SH-SY5Y (cell line): ENCODE data around the gene UCMA.

Experiments used
- GATA2 ChIP-seq: IDR thresholded peaks from 2 replicates; pipeline ENCODE4 v1.6.1; 2011; ENCODE audit warnings: mild to moderate bottlenecking, low read depth, low read length
- GATA3 ChIP-seq: IDR thresholded peaks from 2 replicates; pipeline ENCODE4 v1.6.1; 2011; ENCODE audit warnings: low read depth, mild to moderate bottlenecking, low read length, moderate library complexity

GRCh38 chr10:13247246-13247645, 13.1 kb upstream of the UCMA start:
- TF ChIP-seq GATA2 (no peak), GATA3 (no peak)
